Sigmoid colon (tissue), 4 donors: ENCODE data around the gene SNTB2.

Source experiments
- EP300 ChIP-seq, 4 donors: sonication (generic); formaldehyde crosslinking; IDR thresholded peaks; one replicate each; pipeline ENCODE4 v1.6.1; 2017; ENCODE audit warnings: antibody characterized with exemption in 4 of 4
- TF ChIP-seq, protein P1 (sequence below), 4 experiments: fragments of 450-650 bp in 3 of 4; fragments of 200-600 bp in 1 of 4; IDR thresholded peaks; one replicate each; pipeline ENCODE4 v1.5.1; 2016 to 2019; ENCODE audit warnings: antibody characterized with exemption in 4 of 4, mild to moderate bottlenecking in 3 of 4, moderate library complexity in 2 of 4

DNA sequence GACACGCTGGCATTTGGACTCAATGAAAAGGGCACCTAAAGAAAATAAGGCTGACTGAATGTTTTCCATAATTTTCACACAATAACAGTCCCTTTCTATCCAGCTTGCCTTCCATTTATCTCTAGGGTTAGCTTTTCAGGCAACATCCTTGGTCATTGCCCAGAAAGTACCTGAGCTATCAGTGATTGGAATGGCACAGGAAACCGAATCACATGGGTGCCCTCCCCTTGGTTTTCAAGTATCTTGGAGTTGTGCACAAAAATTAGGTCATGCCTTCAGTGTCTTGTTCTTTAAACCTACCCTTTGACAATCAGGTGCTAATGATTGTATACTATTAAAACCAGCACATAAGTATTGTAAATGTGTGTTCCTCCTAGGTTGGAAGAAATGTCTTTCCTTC lies 120.9 kb downstream of the SNTB2 start:
- TF ChIP-seq, protein P1, sequence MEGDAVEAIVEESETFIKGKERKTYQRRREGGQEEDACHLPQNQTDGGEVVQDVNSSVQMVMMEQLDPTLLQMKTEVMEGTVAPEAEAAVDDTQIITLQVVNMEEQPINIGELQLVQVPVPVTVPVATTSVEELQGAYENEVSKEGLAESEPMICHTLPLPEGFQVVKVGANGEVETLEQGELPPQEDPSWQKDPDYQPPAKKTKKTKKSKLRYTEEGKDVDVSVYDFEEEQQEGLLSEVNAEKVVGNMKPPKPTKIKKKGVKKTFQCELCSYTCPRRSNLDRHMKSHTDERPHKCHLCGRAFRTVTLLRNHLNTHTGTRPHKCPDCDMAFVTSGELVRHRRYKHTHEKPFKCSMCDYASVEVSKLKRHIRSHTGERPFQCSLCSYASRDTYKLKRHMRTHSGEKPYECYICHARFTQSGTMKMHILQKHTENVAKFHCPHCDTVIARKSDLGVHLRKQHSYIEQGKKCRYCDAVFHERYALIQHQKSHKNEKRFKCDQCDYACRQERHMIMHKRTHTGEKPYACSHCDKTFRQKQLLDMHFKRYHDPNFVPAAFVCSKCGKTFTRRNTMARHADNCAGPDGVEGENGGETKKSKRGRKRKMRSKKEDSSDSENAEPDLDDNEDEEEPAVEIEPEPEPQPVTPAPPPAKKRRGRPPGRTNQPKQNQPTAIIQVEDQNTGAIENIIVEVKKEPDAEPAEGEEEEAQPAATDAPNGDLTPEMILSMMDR (IDR thresholded peaks at IDR 0.05) = no peak
- no peak for TF ChIP-seq EP300 (IDR thresholded peaks at IDR 0.05)
